Kidney capillary endothelial cell (primary cell): ENCODE data around the gene BCS1L.

Experiments
- DNase-seq: peaks from one replicate; pipeline ENCODE4 v3.0.0-alpha.2; 2018; ENCODE audit warnings: low spot score

BCS1L gene

DNA sequence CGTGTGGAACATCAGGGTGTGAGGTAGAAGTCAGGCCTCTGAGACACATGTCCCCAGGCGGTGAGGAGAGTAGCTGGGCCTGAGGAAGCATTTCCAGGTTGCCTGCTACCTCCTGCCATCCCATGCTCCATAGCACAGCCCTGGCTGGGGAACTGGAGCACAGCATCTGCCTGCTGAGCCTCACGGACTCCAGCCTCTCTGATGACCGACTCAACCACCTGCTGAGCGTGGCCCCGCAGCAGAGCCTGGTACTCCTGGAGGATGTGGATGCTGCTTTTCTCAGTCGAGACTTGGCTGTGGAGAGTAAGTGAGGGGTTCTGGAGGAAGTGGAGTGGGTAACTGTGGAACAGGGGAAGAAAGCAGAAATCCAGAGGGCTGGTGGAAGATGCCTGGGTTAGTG, 2.9 kb downstream of the BCS1L start:
- no peak for DNase-seq

DNA sequence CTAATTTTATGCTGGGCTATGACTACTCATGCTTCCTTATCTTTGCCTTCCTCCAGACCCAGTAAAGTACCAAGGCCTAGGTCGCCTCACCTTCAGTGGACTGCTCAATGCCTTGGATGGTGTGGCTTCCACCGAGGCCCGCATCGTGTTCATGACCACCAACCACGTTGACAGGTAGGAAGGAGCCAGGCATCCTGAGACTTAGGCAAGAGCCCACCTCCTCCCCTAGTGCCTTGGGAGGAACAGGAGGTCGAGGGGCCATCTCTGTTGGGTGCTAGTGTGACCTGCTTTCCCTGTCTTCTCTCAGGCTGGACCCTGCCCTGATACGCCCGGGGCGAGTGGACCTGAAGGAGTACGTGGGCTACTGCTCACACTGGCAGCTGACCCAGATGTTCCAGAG, 3.3 kb downstream of the BCS1L start:
- DNase-seq, result no peak

DNA sequence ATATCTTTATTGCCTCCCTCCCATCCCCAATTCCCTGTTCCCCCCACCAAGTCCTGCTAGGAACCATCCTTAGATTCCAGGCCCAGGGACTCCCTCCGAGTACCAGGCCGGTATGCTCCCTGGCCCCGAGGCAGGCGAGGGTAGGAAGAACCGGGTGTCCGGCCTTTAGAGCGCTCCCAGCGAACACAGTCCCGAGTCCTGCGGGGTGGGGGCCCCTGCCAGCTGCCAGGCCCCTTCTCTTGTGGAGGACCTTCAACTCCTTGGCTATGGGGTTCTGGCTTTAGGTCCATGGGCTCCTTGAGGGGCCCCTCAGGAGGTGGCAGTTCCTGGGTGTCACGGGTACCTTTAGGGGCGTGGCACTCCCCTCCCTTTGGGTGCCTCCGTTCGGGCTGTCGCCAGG, 4.4 kb downstream of the BCS1L start:
- no peak for DNase-seq

DNA sequence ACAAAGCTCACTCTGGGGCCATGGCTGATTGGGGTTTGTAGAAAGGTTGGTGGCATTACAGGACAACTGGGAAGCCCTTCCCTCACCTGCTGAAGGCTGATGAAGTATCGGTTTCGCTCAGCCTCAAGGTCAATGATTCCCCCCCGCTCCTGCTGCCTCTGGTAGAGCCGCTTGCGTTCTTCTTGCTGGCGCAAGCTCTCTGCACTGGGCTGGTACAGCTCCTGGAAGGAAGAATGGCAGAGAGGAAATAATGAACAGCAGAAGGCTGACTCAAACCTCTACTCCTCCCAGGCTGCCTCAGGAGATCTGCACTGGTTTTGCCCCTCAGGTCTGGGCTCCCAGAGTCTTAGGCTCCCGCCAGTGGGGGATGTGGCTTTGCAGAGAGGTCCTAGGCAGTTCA, 5.2 kb downstream of the BCS1L start:
- no peak for DNase-seq

DNA sequence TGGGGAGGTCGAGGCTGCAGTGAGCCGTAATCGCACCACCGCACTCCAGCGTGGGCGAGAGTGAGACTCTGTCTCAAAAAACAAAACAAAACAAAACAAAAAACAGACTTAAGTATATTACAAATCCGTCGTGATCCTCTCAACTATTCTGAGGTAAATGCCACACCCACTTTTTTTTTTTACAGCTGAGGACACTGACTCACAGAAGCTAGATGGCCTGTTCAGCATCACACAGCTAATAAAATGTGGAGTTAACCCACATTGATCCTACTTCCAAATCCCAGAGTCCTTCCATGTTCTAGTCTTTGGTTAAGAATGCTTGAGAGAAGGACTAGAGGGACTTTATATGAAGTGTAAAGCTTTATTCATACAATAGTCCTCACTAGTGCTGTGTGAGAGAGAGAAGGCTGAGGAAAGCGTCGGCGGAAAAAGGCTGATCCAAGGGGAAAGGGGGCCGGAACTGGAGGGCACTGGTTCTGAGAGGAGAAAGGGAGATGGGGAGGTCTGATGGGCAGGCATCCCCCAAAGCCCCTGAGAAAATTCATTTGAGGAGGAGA, 11.7 kb downstream of the BCS1L start:
- DNase-seq, result no peak

DNA sequence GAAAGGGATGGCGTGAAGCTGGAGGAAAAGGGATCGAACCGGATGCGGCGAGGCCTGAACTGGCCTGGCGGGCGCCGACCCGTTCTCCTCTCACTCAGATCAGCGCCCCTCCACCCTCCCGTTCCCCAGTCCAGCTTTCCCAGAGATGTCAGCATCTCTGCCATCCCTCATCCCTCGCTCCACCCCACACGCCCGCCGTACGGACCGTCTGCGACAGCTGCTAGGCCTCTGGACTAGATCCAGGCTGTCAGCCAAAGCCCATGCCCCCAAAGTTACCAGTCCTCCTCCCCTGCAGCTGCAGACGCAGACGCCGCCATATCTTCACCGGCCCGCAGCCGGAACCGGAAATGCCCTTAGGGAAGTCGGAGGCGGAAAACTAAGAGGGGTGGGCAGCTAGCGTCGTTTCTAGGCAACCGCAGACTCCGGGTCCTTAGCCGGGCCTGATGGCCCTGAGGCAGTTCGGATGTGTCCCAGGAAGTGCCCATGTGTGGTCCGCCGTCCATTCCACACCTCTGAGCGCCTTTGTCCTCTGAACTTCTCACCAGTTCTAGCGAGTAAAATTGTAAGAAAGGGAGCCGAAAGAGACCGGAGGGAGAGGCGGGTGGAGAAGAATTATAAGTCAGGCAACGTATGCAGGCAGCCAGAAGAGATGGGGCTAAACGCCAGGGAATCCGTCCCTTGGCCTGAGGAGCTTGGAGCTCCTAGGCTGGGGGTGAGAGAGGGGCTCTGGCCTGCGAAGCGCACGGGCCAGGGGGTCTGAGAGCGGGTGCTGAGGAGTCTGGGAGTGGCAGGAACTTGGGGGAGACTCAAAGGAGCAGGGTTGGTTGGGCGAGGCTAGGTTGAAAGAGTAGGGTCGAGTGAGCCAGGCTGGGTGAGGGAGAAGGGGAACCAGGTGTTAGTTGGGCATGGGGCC, 12.4 kb downstream of the BCS1L start, which contains the start of the genes RNF25 and STK36:
Gene RNF25 (minus strand): TSS at position 349 of the 913 bp plus-strand sequence. CDS start 32 bp downstream, at position 317.
Gene STK36 (plus strand): TSS at position 433 of the 913 bp plus-strand sequence. CDS start 744 bp downstream, outside the sequence.
- DNase-seq, result peak; percentile 90

DNA sequence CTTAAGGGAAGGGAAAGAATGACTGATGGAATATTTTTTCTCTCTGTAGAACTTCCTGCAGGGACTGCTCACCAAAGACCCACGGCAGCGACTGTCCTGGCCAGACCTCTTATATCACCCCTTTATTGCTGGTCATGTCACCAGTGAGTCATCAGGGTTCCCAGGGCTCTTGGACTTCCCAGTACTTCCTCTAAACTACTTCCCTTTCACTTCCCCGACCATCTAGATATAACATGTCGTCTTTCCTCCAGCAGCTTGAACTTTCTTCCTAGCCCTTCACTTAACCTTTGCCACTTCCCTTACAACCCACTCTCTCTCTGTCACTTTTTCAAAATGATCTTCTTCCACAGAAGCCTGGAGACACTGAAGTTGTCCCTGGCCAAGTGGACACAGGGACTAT, 19.6 kb downstream of the BCS1L start:
- peak; percentile 74 for DNase-seq

DNA sequence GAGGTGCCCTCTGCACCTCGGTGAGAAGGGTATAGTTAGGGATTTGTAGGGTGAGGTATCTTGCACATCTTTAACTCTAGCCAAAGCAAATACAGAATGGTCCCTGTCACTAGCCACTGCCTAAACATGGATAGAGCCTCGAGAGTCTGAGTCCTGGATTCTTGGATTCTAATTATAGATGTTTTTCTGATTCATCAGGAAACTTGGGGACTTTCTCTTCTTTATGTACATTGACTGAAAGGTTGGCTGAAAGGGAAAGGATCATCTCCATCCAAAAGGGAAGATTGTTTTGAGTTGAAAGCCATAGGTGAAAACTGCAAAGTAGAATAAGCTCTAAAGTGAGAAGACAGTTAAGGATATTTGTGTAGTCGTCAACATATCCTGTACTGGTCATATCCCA, 20.6 kb downstream of the BCS1L start:
- DNase-seq, result no peak

DNA sequence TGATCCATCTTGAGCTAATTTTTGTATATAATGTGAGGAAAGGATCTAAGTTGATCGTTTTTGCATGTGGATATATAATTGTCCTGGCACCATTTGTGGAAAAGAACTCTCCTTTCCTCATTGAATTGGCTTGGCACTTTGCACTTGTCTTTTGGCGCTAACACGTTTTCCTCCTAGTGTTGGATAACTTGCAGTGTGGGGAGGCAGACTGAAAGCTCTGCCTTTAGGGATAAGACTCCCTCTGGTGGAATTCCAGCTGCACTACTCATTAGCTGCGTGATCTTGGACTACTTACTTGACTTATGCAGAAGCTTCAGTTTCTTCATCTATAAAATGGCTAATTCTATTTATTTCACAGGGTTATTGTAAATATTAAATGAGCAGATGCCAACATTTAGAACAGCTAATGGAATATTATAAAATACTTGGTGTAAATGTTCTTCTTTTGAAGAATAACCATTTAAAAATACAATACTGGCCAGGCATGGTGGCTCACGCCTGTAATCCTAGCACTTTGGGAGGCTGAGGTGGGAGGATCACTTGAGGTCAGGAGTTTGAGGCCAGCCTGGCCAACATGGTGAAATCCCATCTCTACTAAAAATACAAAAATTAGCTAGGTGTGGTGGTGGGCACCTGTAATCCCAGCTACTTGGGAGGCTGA, 28.0 kb downstream of the BCS1L start:
- DNase-seq, result peak; percentile 64

DNA sequence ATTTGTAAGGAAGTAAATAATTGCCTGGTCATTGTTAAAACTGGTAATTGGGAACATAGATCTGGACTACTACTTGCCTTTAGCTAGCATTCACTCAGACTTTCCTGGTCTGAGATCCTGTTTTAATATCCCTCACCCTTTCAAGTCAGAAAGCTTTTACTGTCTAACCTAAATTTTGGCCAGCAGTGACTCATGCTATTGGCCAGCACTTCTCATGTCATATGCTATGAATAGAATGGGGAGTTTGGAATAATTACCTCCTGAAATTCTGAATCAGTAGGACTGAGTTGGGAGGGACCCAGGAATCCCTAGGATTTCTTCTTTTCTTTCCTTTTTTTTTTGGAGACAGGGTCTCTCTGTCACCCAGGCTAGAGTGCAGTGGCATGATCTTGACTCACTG, 31.8 kb downstream of the BCS1L start:
- no peak for DNase-seq

DNA sequence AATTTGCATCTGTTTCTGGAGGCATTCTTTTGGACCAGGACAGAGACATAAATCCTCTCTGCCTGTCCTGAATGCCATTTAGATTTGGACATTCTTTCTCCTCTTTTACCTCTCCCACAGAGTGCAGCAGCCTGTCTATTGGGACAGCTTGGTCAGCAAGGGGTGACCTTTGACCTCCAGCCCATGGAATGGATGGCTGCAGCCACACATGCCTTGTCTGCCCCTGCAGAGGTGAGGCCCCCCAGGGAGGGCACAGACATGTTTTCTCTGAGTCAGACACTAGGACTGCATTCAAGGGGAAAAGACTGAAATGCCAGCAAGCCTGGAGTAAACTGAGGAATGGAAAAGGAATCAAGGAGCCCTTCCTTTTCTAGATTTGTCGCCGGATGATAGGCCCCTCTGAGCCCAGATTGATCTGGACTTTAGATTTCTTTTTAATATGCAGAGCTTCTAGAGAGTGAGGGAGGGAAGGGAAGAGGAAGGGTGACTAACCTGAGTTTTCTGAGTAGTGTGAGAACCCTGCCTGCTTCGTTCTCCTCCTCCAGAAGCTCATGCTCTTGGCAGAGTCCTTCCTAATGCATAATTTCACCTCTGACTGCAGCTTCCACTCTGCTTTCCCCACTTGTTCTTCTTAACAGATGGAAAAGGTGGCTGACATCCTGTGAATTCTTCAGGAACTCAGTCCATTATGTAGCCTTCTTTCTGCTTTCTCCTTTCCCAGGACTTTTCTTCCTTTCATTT, 35.1 kb downstream of the BCS1L start:
- no peak for DNase-seq

DNA sequence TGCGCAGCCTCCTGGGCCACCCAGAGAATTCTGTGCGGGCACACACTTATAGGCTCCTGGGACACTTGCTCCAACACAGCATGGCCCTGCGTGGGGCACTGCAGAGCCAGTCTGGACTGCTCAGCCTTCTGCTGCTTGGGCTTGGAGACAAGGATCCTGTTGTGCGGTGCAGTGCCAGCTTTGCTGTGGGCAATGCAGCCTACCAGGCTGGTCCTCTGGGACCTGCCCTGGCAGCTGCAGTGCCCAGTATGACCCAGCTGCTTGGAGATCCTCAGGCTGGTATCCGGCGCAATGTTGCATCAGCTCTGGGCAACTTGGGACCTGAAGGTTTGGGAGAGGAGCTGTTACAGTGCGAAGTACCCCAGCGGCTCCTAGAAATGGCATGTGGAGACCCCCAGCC, 39.4 kb downstream of the BCS1L start:
- DNase-seq, result no peak

DNA sequence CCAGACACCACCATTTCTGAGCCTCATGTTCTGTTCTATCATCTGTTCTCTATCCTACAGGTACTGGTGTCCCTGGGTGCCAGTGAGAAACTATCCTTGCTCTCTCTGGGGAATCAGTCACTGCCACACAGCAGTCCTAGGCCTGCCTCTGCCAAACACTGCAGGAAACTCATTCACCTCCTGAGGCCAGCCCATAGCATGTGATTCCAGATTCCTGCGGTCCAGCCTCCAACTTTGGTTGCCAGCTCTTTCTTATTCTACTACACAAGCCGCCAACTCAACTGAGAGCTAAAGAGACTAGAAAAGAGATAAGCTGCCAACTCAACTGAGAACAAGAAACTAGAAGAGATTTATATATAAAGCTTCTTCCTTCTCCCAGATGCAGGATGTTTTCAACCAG, 42.3 kb downstream of the BCS1L start:
- DNase-seq, result no peak

DNA sequence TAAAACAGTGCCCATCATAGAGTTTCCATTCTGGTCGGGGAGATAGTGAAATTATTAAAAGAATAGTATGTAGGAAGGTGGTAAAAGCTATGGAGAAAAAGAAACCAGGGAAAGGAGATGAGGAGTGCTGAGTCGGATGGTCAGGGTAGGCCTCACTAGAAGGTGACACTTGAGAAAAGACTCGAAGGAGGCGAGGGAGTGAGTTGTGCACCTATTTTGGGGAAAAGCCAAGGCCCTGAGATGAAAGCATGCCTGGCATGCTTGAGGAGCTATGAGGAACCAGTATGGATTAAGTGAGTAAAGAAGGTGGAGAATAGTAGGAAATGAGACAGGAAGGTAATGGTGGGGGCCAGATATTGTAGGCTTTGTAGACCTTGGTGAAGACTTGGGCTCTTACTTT, 43.9 kb downstream of the BCS1L start:
- no peak for DNase-seq

DNA sequence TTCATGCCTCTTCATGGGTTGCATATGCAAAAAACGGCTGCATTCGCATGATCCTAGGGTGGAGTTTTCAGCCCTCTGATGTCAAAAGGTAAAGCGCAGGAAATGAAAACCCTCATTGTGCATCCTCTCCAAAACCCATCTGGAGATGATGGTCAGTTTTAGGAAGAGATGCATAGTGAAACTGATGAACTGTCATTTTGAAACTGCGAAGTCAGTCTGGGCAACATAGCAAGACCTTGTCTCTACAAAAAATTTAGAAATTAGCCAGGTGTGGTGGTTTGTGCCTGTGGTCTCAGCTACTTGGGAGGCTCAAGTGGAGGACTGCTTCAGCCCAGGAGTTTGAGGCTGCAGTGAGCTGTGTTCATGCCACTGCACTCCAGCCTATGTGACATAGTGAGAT, 48.6 kb downstream of the BCS1L start:
- no peak for DNase-seq

DNA sequence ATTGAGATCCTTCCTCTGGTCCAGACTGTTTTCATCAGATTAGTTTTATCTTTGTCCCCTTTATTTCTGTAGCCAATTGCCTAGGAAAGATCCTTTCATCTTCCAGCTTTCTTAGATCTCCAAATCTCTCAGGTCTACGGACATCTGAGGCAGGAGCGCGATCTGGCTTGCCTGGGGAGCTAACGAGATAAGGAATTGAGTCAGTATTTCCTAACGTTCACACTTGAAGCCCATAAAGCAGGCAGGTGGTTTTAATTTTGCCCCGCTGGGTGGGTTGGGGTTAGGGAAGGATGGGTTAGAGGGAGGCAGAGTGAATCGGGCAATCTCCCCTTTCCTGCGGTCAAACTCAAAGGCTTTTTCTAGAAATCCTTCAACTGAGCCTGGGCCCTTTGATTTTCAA, 50.4 kb downstream of the BCS1L start:
- no peak for DNase-seq

DNA sequence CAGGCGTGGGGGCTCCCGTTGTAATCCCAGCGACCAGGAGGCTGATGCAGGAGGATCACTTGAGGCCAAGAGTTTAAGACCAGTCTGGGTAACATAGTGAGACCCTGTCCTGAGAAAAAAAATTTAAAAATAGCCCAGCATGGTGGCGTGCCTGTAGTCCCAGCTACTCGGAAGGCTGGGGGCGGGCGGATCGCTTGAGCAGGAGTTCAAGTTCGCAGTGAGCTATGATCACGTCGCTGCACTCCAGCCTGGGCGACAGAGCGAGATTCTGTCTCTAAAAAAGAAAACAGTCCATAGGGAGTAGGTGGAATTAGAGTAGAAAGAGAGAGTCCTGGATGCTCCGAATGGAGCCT, 50.8 kb downstream of the BCS1L start:
- DNase-seq, result no peak

DNA sequence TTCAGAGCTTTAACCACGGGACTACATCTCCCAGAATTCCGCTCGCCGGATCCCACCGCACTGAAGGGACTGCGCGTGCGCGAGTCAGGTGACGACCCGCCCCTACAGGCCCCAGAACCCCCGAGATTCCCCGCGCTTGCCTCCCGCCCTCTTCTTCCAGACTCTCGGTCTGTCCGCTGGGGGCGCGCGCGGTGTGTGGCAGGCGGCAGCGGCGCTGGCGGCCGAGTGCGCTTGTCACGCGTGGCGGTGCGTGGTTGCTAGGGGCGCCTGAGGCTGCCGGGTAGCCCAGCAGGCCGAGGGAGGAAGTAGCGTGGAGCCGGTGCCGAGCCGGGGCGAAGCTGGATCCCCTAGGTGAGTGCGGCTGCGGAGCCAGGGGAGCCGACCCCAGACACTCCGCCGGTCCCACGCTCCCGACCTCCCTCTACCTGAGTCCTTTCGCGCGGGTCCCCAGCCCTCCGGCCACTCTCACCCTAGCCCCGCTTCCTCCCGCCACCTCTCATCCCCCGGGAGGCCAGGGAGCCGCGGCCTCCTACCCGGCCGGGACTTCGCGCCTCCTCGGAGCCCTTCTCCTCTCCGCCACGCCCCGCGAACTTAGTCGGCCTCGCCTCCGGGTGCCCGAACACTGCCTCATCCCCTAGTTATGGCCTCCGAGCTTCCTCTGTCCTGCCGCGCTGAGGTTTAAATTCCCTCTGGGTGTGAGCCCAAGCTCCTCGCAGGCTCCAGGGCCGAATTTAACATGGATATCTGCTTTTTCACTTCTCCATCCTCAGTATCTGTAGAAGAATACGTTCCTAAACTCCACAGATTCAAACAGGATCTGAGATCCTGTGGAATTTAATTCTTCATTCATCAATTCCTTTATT, 51.4 kb downstream of the BCS1L start, which contains the start of gene TTLL4:
Gene TTLL4 (plus strand): TSS at position 149 of the 863 bp plus-strand sequence. CDS start 26,842 bp downstream, outside the sequence.
- DNase-seq, result peak; percentile 97

DNA sequence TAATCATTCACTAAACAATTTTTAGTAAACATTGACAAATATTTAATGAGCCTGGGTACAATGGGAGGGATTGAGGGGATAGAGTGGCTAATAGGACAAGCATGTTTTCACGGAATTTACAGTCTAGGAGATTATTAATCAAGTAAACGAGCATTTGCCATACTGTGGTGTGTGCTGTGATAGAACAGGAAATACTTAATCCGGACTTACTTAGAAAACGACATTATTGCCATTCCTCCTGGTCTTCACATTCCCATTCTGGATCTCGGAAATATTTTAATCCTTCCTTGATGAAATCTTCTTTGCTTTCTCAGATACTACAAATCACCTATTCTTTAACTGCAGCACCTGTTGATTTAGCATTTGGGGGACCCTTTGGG, 52.1 kb downstream of the BCS1L start:
- no peak for DNase-seq
